Keratinocyte (primary cell): ENCODE data around the gene HDAC1. TPM values are rescaled to one million over a fixed set of nuclear protein-coding genes. Genes with fewer than 3 reads are reported as not detected.

ENCODE experiments used
- DNase-seq: peaks from one replicate; pipeline ENCODE4 v3.0.0-alpha.2; 2011; ENCODE audit warnings: low read depth, missing footprints, low spot score
- FAIRE-seq: peaks from 2 replicates; lab custom pipeline; 2011; peaks lifted over from hg19 to GRCh38; lab: Jason Lieb, UNC
- H2AFZ ChIP-seq: 2 replicates; pipeline ENCODE4 v1.6.0; 2012; ENCODE audit warnings: low read length, control low read depth, inconsistent platforms; ENCODE audit not compliant: control insufficient read depth
- H3K27ac ChIP-seq: 2 replicates; pipeline ENCODE4 v1.5.1; 2011; ENCODE audit warnings: low read length; ENCODE audit not compliant: control insufficient read depth, insufficient read depth
- H3K27me3 ChIP-seq: 3 replicates; pipeline ENCODE4 v1.6.0; 2011; ENCODE audit warnings: low read length; ENCODE audit not compliant: control insufficient read depth, insufficient read depth; ENCODE audit errors: extremely low read depth
- H3K36me3 ChIP-seq, 2 experiments: 2 replicates in 1 of 2; 3 replicates in 1 of 2; pipeline ENCODE4 v1.5.1; 2011; ENCODE audit warnings: low read length in 2 of 2, mild to moderate bottlenecking in 1 of 2; ENCODE audit not compliant: control insufficient read depth in 2 of 2, insufficient read depth in 2 of 2; ENCODE audit errors: extremely low read depth in 1 of 2
- H3K4me1 ChIP-seq: 3 replicates; pipeline ENCODE4 v1.5.1; 2011; ENCODE audit warnings: low read length; ENCODE audit not compliant: control insufficient read depth, insufficient read depth; ENCODE audit errors: extremely low read depth
- H3K4me2 ChIP-seq: 3 replicates; pipeline ENCODE4 v1.6.0; 2011; ENCODE audit warnings: low read depth, low read length; ENCODE audit not compliant: control insufficient read depth, insufficient read depth; ENCODE audit errors: extremely low read depth
- H3K4me3 ChIP-seq, 3 experiments: fragments of 200-600 bp in 1 of 3; sonication (generic) in 1 of 3; 2 replicates in 2 of 3; 3 replicates in 1 of 3; pipeline ENCODE4 v1.5.1; 2011 to 2016; ENCODE audit warnings: low read length in 3 of 3, mild to moderate bottlenecking in 3 of 3, control low read depth in 2 of 3, inconsistent platforms in 1 of 3, low read depth in 1 of 3, mixed read lengths in 1 of 3, mixed run types in 1 of 3, moderate library complexity in 1 of 3; ENCODE audit not compliant: control insufficient read depth in 2 of 3, insufficient read depth in 2 of 3; ENCODE audit errors: extremely low read depth in 1 of 3
- H3K79me2 ChIP-seq: 2 replicates; pipeline ENCODE4 v1.6.0; 2012; ENCODE audit warnings: low read length; ENCODE audit not compliant: control insufficient read depth, insufficient read depth
- H3K9ac ChIP-seq: 3 replicates; pipeline ENCODE4 v1.6.0; 2011; ENCODE audit warnings: low read length; ENCODE audit not compliant: control insufficient read depth, insufficient read depth; ENCODE audit errors: extremely low read depth
- H3K9me1 ChIP-seq: 3 replicates; pipeline ENCODE4 v1.6.0; 2011; ENCODE audit warnings: low read length; ENCODE audit not compliant: control insufficient read depth, insufficient read depth; ENCODE audit errors: extremely low read depth
- H3K9me3 ChIP-seq: 2 replicates; pipeline ENCODE4 v1.5.1; 2012; ENCODE audit warnings: low read depth, low read length; ENCODE audit not compliant: control insufficient read depth
- H4K20me1 ChIP-seq: 3 replicates; pipeline ENCODE4 v1.6.0; 2011; ENCODE audit warnings: low read length; ENCODE audit not compliant: control insufficient read depth, insufficient read depth; ENCODE audit errors: extremely low read depth
- EZH2 ChIP-seq: IDR thresholded peaks from one replicate; pipeline ENCODE4 v1.6.1; 2012; ENCODE audit warnings: inconsistent platforms, mild to moderate bottlenecking, low read length, moderate library complexity
- dilution Hi-C: fragments of 300-500 bp; cut with MboI; formaldehyde crosslinking; loops from one replicate; pipeline ENCODE4 v1.7.0; 2020; ENCODE audit warnings: low sequenced_read_pairs; ENCODE audit not compliant: extremely low pct_ligation_motif_present
- polyA plus RNA-seq, 5 experiments: library from polyadenylated mRNA; depleted of rRNA in 3 of 5; stranded (reverse) in 3 of 5; stranded (forward) in 1 of 5; unstranded in 1 of 5; fragments of >200 nt; gene quantifications; 1 replicate in 1 of 5; 2 replicates in 3 of 5; 3 replicates in 1 of 5; pipeline versions ENCODE4 v1.2.1 to v1.2.3, GENCODE V29; 2011 to 2012; ENCODE audit warnings: missing spikeins in 2 of 5, low read depth in 1 of 5, low replicate concordance in 1 of 5
- TF ChIP-seq, protein P1 (sequence below), 3 experiments: IDR thresholded peaks in 1 of 3; conservative IDR thresholded peaks in 1 of 3; optimal IDR thresholded peaks in 1 of 3; 2 replicates in 2 of 3; 3 replicates in 1 of 3; pipeline versions ENCODE3 to v1.5.1; 2011; ENCODE audit warnings: low read length in 3 of 3, mild to moderate bottlenecking in 3 of 3, moderate library complexity in 2 of 3, control low read depth in 1 of 3, inconsistent platforms in 1 of 3; ENCODE audit not compliant: insufficient read depth in 2 of 3; ENCODE audit errors: extremely low read depth in 1 of 3

HDAC1 gene
- polyA plus RNA-seq, 1 donor (not counting 4 experiments of a cell fraction or from before 2014, with no cell fraction given): 198 TPM

DNA sequence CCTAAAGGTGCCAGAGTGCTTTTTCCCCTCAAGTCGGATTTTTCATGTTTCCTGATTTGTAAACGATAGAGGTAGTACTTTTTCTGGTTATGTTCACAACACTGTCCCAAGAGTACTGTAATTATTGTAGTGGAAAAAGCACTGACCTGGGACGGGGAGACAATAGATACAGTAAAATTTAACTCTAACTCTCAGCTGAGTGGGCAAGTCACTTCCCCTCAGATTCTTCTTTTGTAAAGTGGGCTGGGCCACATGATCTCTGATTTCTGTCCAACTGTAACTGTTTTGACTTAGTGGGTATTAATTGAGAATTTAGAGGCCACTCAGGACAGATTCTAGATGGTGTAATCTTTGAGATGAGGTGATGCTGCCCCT lies 25.0 kb downstream of the HDAC1 start:
- TF ChIP-seq, protein P1, sequence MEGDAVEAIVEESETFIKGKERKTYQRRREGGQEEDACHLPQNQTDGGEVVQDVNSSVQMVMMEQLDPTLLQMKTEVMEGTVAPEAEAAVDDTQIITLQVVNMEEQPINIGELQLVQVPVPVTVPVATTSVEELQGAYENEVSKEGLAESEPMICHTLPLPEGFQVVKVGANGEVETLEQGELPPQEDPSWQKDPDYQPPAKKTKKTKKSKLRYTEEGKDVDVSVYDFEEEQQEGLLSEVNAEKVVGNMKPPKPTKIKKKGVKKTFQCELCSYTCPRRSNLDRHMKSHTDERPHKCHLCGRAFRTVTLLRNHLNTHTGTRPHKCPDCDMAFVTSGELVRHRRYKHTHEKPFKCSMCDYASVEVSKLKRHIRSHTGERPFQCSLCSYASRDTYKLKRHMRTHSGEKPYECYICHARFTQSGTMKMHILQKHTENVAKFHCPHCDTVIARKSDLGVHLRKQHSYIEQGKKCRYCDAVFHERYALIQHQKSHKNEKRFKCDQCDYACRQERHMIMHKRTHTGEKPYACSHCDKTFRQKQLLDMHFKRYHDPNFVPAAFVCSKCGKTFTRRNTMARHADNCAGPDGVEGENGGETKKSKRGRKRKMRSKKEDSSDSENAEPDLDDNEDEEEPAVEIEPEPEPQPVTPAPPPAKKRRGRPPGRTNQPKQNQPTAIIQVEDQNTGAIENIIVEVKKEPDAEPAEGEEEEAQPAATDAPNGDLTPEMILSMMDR (optimal IDR thresholded peaks at IDR 0.05 in 1 of 3, IDR thresholded peaks at IDR 0.05 in 1 of 3, conservative IDR thresholded peaks at IDR 0.05 in 1 of 3; ENCODE audit: extremely low read depth in 1 of 3, insufficient read depth in 2 of 3, low read length in 3 of 3): no peak
- no peak overlapping the region for H3K9ac ChIP-seq
- dilution Hi-C loops: no loop called here
- H3K4me3 ChIP-seq: no peak overlapping the region
- H3K9me1 ChIP-seq: no peaks in the 10 kb centered on the region
- no peaks in the 10 kb centered on the region for H3K4me1 ChIP-seq
- H3K27me3 ChIP-seq: no peaks in the 10 kb centered on the region
- no peaks in the 10 kb centered on the region for H4K20me1 ChIP-seq
- H3K36me3 ChIP-seq: peaks cover 3 to 9% of the 10 kb centered on the region in 2 experiments
- H3K9me3 ChIP-seq: no peaks in the 10 kb centered on the region
- no peak overlapping the region for H2AFZ ChIP-seq
- FAIRE-seq (no peak), DNase-seq (no peak)
- H3K4me2 ChIP-seq: no peak overlapping the region
- H3K27ac ChIP-seq: no peak overlapping the region
- H3K79me2 ChIP-seq: peaks cover 22% of the 10 kb centered on the region

DNA sequence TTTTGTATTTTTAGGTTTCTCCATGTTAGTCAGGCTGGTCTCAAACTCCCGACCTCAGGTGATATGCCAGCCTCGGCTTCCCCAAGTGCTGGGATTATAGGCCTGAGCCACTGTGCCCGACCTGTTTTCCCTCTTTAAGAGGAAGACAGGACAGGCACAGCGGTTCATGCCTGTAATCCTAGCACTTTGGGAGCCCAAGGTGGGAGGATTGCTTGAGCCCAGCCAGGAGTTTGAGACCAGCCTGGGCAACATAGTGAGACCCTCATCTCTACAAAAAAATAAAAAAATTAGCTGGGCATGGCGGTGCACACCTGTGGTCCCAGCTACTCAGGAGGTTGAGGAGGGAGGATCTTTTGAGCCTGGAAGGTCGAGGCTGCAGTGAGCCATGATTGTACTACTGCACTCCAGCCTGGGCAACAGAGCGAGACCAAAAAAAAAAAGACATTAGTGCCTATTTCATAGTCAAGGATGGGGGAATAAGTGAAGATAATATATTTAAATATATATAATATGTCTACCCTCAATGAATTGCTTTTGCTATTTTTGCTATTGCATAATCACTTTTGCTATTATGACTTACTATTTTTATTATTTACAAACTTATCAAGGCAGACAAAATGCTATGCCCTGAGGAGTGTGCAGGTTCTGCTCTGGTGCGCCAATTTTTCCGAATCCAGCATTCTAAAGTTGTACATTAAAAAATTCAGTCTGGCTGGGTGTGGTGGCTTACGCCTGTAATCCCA lies 26.4 kb downstream of the HDAC1 start:
- no peak overlapping the region for H3K4me3 ChIP-seq
- no peaks in the 10 kb centered on the region for H3K27me3 ChIP-seq
- no peak for TF ChIP-seq EZH2
- TF ChIP-seq, protein P1 (optimal IDR thresholded peaks at IDR 0.05 in 1 of 3, IDR thresholded peaks at IDR 0.05 in 1 of 3, conservative IDR thresholded peaks at IDR 0.05 in 1 of 3; ENCODE audit: extremely low read depth in 1 of 3, insufficient read depth in 2 of 3, low read length in 3 of 3): no peak
- H3K79me2 ChIP-seq: peaks cover 9% of the 10 kb centered on the region
- H2AFZ ChIP-seq: no peak overlapping the region
- H3K9ac ChIP-seq: no peak overlapping the region
- no peaks in the 10 kb centered on the region for H3K9me1 ChIP-seq
- H3K27ac ChIP-seq: no peak overlapping the region
- FAIRE-seq (no peak), DNase-seq (no peak)
- H3K4me1 ChIP-seq: no peaks in the 10 kb centered on the region
- no peaks in the 10 kb centered on the region for H3K9me3 ChIP-seq
- dilution Hi-C loops: no loop called here
- H4K20me1 ChIP-seq: no peaks in the 10 kb centered on the region
- H3K36me3 ChIP-seq: peaks cover 8 to 9% of the 10 kb centered on the region in 2 experiments
- H3K4me2 ChIP-seq: no peak overlapping the region
